Gastroesophageal sphincter (tissue), 4 donors: Measurements from ENCODE around the gene SMG7. TPM values are rescaled to one million over a fixed set of nuclear protein-coding genes. Genes with fewer than 3 reads are reported as not detected.

Source experiments
- ATAC-seq: fragments of 150-250 bp; one replicate; pipeline ENCODE4 v1.9.1; 2016; ENCODE audit warnings: mild to moderate bottlenecking, moderate library complexity
- H3K27ac ChIP-seq, 4 donors: fragments of 200-600 bp; sonication (generic) in 3 of 4; 1 replicate in 3 of 4; 2 replicates in 1 of 4; pipeline ENCODE4 v1.5.1; 2016 to 2019
- H3K27me3 ChIP-seq: fragments of 200-600 bp; sonication (generic); one replicate; pipeline ENCODE4 v1.5.1; 2019
- H3K36me3 ChIP-seq, 2 donors: fragments of 200-600 bp; sonication (generic); one replicate each; pipeline ENCODE4 v1.5.1; 2019; ENCODE audit warnings: control low read depth in 1 of 2
- H3K4me1 ChIP-seq, 3 donors: fragments of 200-600 bp; sonication (generic); 1 replicate in 2 of 3; 2 replicates in 1 of 3; pipeline ENCODE4 v1.5.1; 2016 to 2019; ENCODE audit warnings: control low read depth in 2 of 3
- H3K4me3 ChIP-seq, 2 donors: fragments of 200-600 bp; sonication (generic); one replicate each; pipeline ENCODE4 v1.5.1; 2019; ENCODE audit warnings: mild to moderate bottlenecking in 1 of 2, moderate library complexity in 1 of 2
- H3K9me3 ChIP-seq, 3 donors: fragments of 200-600 bp; sonication (generic); one replicate each; pipeline ENCODE4 v1.5.1; 2017 to 2019; ENCODE audit warnings: control low read depth in 2 of 3
- CTCF ChIP-seq, 4 experiments: fragments of 200-600 bp in 2 of 4; fragments of 450-650 bp in 2 of 4; sonication (generic) in 1 of 4; IDR thresholded peaks; one replicate each; pipeline ENCODE4 v1.5.1; 2017 to 2019; ENCODE audit warnings: antibody characterized with exemption in 4 of 4, mild to moderate bottlenecking in 2 of 4, moderate library complexity in 2 of 4
- EP300 ChIP-seq: sonication (generic); formaldehyde crosslinking; IDR thresholded peaks from one replicate; pipeline ENCODE4 v1.6.1; 2017; ENCODE audit warnings: antibody characterized with exemption, mild to moderate bottlenecking
- POLR2A ChIP-seq, 2 donors: fragments of 450-650 bp; IDR thresholded peaks; one replicate each; pipeline ENCODE4 v1.6.1; 2017; ENCODE audit warnings: antibody characterized with exemption in 2 of 2, mild to moderate bottlenecking in 2 of 2, moderate library complexity in 1 of 2
- POLR2AphosphoS5 ChIP-seq: sonication (generic); formaldehyde crosslinking; IDR thresholded peaks from one replicate; pipeline ENCODE4 v1.6.1; 2017; ENCODE audit warnings: antibody characterized with exemption
- WGBS, 2 donors: methylation state at CpG; one replicate each; pipeline ENCODE4 v1.1.5; 2018; ENCODE audit warnings: low coverage in 1 of 2; 5-methylcytosine and 5-hydroxymethylcytosine counted together
- total RNA-seq, 4 donors: library from RNA; depleted of rRNA; stranded (reverse); fragments of >200 nt; gene quantifications; one replicate each; pipeline ENCODE4 v1.1.0, GENCODE V29; 2016

Gene SMG7
- total RNA-seq, 4 donors from 2014 or later, result 31.9 to 55.9 (median 38.2) TPM

- no peaks in the 10 kb centered on the region for H3K4me1 ChIP-seq
- no peak for ATAC-seq
- H3K36me3 ChIP-seq, result no peaks in the 10 kb centered on the region
- H3K27ac ChIP-seq, result no peak overlapping the region
- no peak for TF ChIP-seq POLR2AphosphoS5
- 63 to 83% methylated on average over 1 to 2 of the region's 2 CpGs for WGBS, 2 donors
- H3K4me3 ChIP-seq, result no peak overlapping the region
- H3K9me3 ChIP-seq, result no peaks in the 10 kb centered on the region
- H3K27me3 ChIP-seq, result no peaks in the 10 kb centered on the region
Measured at GRCh38 chr1:183432548-183432875, 39.8 kb upstream of the SMG7 start.

DNA sequence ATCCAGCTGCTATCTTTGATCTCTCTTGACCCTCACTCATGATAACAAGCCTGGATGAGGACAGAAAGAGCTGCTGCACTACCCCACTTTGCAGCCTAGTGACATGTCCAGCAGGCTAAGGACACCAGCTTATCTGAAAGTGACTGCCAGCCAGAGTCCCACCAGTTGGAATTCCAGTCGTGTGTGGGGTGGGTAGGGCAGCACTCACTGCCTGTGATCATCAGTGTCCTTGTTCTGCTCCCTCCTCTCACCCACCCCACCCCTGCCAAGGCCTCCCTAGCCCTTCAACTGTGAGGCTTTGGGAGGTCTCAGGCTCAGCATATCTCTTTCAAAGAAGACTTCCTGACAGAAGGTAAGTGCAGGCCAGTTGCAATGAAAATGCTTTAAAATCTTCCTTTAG lies 38.6 kb upstream of the SMG7 start:
- no CpG with 5 or more reads among the region's 1 CpG for WGBS, 2 donors
- Histone ChIP-seq H3K9me3 (no peaks in the 10 kb centered on the region), H3K4me3 (no peak overlapping the region), H3K27ac (no peak overlapping the region), H3K27me3 (no peaks in the 10 kb centered on the region), H3K4me1 (no peaks in the 10 kb centered on the region), H3K36me3 (no peaks in the 10 kb centered on the region)
- TF ChIP-seq CTCF (IDR thresholded peaks at IDR 0.05), result no peak
- TF ChIP-seq POLR2AphosphoS5, result no peak
- no peak for TF ChIP-seq POLR2A (IDR thresholded peaks at IDR 0.05)
- no peak for TF ChIP-seq EP300
- no peak for ATAC-seq

DNA sequence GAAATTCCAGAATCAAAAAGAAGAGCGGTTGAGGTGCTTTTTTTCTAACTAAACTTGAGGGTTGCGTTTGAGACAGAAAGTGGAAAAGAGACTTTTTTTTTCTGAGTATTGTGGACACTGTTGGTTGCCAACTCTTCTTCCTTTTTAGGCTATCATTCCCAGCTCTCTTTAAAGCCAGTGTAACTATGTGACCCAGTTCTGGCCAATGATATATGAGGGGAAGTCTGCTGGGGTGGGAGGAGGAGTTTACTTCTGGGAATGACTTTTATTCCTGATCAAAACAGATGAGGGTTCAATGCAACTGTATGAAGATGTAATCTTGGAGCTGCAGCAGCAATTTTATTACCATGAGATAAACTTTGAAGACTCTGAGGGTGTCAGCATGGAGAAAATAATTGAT lies 36.8 kb upstream of the SMG7 start:
- H3K27me3 ChIP-seq, result no peaks in the 10 kb centered on the region
- WGBS, 2 donors, result 66 to 75% methylated on average over 2 of the region's 2 CpGs
- H3K4me3 ChIP-seq, result no peak overlapping the region
- H3K9me3 ChIP-seq, result no peaks in the 10 kb centered on the region
- H3K4me1 ChIP-seq, result no peaks in the 10 kb centered on the region
- no peaks in the 10 kb centered on the region for H3K36me3 ChIP-seq
- TF ChIP-seq POLR2AphosphoS5, result no peak
- no peak for TF ChIP-seq POLR2A (IDR thresholded peaks at IDR 0.05)
- no peak for TF ChIP-seq CTCF (IDR thresholded peaks at IDR 0.05)
- no peak for TF ChIP-seq EP300
- ATAC-seq, result no peak
- no peak overlapping the region for H3K27ac ChIP-seq

DNA sequence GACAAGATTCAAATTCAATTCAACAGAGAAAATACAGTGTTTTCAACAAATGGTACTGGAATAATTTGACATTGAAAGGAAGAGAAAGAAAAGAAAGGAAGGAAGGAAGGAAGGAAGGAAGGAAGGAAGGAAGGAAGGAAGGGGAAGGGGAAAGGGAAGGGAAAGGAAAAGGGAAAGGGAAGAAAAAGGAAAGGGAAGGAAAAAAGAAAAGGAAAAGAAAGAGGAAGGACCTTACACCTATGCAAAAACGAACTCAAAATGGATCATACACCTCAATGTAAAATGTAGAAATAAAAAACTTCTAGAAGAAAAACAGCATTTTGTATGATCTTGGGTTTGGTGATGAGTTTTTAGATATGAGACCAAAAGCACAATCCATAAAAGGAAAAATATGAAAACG lies 34.2 kb upstream of the SMG7 start:
- Histone ChIP-seq H3K27me3 (no peaks in the 10 kb centered on the region), H3K27ac (no peak overlapping the region), H3K9me3 (no peaks in the 10 kb centered on the region), H3K36me3 (no peaks in the 10 kb centered on the region), H3K4me1 (no peaks in the 10 kb centered on the region), H3K4me3 (no peak overlapping the region)
- TF ChIP-seq CTCF (IDR thresholded peaks at IDR 0.05), result no peak
- no peak for TF ChIP-seq EP300
- TF ChIP-seq POLR2AphosphoS5, result no peak
- no peak for TF ChIP-seq POLR2A (IDR thresholded peaks at IDR 0.05)
- ATAC-seq, result no peak
- 80 to 88% methylated on average over 2 of the region's 2 CpGs for WGBS, 2 donors

DNA sequence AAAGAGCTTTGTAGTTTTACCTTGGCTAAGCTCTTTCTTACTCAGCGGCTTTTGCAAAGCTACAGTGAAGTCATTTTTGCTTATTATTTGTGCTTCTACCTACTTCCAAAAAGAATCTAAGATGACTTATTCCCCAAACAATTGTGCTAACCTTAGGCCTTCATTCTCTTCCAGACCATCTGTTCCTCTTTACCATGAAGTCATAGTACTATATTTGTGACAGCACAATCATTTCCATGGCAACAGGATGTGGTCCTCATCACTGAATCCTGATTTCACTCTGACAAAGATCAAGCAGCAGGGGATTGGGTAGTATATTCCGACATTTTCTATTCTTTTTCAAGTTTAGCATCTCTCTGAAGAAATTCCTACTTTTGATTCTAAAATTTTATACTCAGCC lies 29.3 kb upstream of the SMG7 start:
- no peaks in the 10 kb centered on the region for H3K4me1 ChIP-seq
- TF ChIP-seq POLR2AphosphoS5 (no peak), POLR2A (IDR thresholded peaks at IDR 0.05) (no peak), CTCF (IDR thresholded peaks at IDR 0.05) (no peak), EP300 (no peak)
- H3K27ac ChIP-seq, result no peak overlapping the region
- ATAC-seq, result no peak
- H3K9me3 ChIP-seq, result no peaks in the 10 kb centered on the region
- 82 to 83% methylated on average over 2 of the region's 2 CpGs for WGBS, 2 donors
- no peaks in the 10 kb centered on the region for H3K36me3 ChIP-seq
- H3K4me3 ChIP-seq, result no peak overlapping the region
- H3K27me3 ChIP-seq, result no peaks in the 10 kb centered on the region

GRCh38 chr1:183443466-183443865 lies 28.8 kb upstream of the SMG7 start:
- Histone ChIP-seq H3K4me3 (no peak overlapping the region), H3K4me1 (no peaks in the 10 kb centered on the region), H3K27me3 (no peaks in the 10 kb centered on the region), H3K9me3 (no peaks in the 10 kb centered on the region), H3K36me3 (no peaks in the 10 kb centered on the region), H3K27ac (no peak overlapping the region)
- TF ChIP-seq POLR2A (IDR thresholded peaks at IDR 0.05) (no peak), EP300 (no peak), POLR2AphosphoS5 (no peak), CTCF (IDR thresholded peaks at IDR 0.05) (no peak)
- ATAC-seq, result no peak
- WGBS, 2 donors, result 36 to 50% methylated on average over 1 of the region's 1 CpG
